COR-L47 (cell line): ENCODE measurements around the gene TBC1D3I.
"Not testable (repeated sequence)": the region's sequence is repeated elsewhere in the genome, so short reads cannot be mapped to it uniquely, and the experiment has no call there.

Experiments
- DNase-seq: peaks from one replicate; lab custom pipeline; 2025; lab: John Stamatoyannopoulos, UW

TBC1D3I gene

GRCh38 chr17:36264470-36264869 lies at the start of gene TBC1D3I:
Gene TBC1D3I (minus strand): TSS chr17:36264570. CDS start chr17:36262985, 1,585 bp downstream.
- DNase-seq, result not testable (repeated sequence)

DNA sequence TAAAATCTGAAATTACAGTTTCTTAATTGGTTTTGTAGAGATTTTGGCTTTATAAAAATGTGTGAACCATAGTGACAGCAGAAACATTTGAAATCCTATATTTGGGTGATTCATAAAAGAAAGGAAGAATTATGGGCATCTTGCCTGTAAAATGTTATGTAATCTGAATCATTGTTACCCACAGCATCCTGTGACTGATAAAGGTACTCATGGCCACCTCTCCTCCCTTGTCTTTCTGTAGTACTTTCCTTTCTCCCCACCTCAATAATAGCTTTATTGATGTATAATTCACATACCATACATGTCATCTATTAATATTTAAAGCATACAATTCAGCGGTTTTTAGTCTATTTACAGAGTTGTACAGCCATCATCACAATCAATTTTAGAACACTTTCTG lies 30.8 kb upstream of the TBC1D3I start:
- not testable (repeated sequence) for DNase-seq

DNA sequence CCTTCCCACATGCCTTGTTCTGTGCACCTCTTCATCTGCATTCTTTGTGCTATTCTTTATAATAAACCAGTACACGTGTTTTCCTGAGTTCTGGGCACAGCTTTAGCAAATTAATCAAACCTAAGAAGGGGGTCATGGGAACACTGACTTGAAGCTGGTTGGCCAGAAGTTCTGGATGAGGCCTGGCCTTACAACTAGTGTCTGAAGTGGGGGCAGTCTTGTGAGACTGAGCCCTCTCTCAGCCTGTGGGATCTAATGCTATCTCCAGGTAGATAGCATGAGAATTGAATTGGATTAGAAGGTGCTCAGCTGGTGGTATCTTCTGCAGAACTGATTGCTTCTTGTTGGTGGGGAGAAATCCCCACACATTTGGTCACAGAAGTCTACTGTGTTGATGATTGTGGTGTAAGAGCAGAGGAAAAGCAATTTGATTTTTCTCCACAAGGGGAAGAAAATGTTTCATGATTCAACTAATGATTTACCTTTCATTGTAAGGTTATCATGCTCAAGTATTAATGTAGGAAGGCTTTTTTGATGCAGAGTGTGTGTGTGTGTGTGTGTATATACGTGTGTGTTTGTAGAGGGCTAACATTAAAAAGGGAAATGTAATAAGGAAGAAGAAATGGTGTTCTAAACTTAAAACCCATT lies 25.7 kb upstream of the TBC1D3I start:
- DNase-seq, result not testable (repeated sequence)

DNA sequence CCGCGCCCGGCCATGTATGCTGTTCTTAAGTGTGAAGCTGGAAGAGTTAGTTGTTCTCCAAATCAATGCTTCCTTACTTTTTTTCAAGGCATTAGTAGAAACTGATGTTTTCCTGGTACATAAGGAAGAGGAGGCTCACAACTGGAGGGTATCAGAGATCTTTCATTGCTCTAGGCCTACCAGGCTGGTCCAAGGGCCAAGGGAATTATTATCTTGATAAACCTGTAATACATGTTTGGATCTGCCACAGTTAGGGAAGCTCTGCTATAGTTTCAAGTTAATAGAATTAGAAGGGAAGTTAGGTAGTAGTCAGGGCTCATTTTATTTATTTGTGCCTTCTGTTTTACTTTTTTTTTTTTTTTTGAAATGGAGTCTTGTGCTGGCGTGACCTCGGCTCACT lies 19.8 kb upstream of the TBC1D3I start:
- not testable (repeated sequence) for DNase-seq

DNA sequence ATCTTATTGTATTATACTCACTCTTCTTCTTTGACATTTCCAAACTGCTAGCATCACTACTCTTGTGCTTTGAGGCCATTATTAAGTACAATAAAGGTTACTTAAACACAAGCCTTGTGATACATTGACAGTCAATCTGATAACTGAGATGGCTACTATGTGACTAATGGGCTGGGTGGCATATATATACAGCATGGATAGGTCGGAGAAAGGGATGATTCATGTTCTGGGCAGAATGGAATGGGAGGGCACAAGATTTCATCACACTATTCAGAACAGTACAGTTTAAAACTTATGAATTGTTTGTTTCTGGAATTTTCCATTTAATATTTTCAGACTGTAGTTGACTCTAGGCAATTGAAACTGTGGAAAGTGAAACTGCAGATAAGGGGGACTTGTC lies 18.9 kb upstream of the TBC1D3I start:
- not testable (repeated sequence) for DNase-seq

DNA sequence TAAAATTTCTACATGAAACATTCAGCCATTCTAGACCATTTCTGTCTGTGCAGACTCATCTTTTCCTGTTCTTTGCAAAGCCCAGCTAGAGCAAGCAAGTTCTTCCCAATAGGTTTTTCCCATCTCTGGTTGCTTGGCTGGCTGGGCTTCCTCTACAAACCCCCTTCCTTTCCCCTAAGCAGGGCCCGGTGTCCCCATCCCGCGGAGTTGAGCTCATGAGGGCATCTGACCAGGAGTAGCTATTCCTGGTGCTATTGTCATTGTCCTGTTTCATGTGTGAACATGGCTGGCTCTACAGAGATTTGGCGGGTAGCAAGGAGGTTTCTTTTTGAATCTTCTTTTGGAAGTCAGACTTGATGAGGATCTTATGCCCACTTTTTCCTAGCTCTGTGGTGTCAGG lies 22.3 kb downstream of the TBC1D3I start:
- not testable (repeated sequence) for DNase-seq

- not testable (repeated sequence) for DNase-seq
Measured at GRCh38 chr17:36229644-36230043, 34.7 kb downstream of the TBC1D3I start.

- not testable (repeated sequence) for DNase-seq
Measured at GRCh38 chr17:36222967-36223366, 41.4 kb downstream of the TBC1D3I start.

- not testable (repeated sequence) for DNase-seq
Measured at GRCh38 chr17:36221581-36222100, 42.7 kb downstream of the TBC1D3I start.

DNA sequence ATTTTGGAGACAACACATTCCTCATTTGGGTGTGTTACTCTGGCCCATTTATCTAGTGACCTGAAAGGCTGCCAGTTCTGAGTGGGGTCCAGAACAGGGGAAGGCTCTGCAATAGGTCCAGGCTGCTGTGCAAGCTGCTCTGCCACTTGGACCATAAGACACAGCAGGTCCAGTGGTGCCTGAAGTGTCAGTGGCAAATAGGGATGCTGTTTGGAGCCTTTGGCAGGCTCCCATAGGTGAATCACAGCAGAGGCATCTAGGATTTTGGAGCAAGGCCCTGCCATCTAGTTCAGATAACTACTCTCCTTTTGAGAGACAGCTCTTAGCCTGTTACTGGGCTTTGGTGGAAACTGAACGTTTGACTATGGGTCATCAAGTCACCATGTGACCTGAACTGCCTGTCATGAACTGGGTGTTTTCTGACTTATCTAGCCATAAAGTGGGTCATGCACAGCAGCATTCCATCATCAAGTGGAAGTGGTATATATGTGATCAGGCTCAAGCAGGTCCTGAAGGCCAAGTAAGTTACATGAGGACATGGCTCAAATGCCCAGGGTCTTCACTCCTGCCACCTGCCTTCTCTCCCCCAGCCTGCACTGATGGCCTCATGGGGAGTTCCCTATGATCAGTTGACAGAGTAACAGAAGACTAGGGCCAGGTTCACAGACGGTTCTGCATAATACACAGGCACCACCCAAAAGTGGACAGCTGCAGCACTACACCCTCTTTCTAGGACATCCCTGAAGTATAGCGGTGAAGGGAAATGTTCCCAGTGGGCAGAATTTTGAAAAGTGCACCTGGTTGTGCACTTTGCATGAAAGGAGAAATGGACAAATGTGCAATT lies 43.4 kb downstream of the TBC1D3I start:
- DNase-seq, result not testable (repeated sequence)

GRCh38 chr17:36219556-36219955 lies 44.8 kb downstream of the TBC1D3I start:
- DNase-seq, result not testable (repeated sequence)

DNA sequence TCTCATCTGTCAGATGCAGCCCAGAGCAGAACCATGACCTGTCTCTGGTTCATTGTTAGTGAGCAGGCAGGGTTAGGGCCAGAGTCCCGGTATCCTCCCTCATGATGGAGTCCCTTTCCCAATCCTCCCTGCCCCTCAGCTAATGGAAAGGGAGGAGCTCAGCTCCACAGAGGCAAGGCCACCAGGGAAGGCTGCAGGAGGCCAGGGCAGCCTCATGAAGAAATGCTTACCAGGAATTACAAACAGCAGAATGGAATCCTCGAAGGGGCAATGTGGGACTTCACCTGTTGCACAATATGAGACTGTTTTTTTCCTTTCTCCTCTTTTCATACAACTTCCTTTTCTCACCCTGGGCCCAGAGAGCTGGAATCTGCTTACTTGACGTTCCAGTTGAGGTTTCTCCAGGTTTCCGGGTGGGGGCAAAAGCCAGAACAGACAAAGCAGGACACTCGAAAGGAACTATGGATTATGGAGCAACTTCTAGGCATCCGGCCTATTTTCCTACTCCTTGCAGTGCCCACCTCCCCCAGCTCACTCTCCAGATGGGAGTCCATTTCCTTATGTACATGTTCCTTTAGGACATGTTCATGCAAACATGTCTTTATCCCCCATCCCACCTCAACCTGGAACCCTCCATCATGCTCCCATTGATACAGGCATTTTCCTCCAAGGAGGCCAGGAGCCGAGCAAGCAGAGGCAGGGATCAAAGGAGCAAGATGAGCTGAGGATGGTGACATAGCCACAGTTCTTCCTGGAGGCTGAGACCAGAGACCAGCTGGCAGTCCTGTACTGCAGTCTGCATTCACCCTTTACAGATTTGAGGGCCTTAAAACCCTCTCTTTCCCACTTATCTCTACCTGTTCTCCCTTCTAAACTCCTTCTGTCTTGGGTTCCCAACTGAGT lies 48.7 kb downstream of the TBC1D3I start:
- not testable (repeated sequence) for DNase-seq

DNA sequence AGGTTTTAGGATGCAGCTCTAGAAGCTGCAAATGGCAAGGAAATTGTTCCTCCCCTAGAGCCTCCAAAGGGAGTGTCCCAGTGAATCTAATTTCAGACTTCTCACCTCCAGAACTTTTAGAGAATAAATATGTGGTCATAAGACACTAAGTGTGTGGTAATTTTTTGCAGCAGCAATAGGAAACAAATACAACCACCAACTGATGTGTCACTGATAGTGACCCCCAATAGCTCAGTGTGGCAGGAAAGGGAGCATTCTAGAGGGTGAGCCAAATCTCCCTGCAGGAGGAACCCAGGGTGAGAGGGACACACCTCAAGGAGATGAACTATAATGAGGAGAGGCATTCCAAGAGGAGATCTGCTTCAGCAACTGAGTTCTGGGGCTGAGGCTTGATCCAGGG lies 49.5 kb downstream of the TBC1D3I start:
- no peak for DNase-seq

DNA sequence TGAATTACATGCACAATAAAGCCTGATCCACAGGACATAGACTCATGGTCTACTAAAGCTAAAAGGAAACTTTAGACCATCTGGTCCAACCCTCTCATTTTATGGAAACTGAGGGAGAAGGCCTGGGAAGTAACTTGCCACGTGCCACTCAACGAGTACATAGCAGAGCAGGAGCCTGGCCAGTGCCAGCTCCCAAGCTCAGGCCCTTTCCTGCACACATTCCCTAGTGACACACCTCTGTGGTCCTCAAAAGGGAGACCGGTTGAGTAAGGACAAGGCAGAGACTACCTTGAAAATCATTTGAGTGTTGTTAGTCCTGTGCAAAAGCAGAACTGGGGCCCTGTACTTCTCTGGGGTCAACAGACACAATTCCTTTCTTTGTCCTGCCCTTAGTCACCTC lies 50.7 kb downstream of the TBC1D3I start:
- no peak for DNase-seq

DNA sequence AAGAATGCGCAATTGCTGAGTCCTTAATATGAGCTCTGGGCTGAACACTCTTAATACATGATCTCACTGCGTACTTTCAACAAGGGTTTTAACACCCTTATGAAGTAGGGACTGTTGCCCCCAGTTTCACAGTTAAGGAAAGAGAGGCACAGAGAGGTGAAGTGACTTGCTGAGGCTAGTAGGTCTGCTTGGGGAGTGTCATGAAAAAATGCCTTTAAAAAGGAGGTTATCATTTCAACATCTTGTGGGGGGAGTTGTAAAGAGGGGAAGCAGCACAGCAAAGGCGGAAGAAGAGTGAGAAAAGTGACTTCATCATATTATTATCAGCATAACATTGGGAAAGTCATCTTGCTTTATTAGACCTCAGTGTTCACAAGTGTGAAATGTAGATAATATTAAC lies 51.4 kb downstream of the TBC1D3I start:
- no peak for DNase-seq

DNA sequence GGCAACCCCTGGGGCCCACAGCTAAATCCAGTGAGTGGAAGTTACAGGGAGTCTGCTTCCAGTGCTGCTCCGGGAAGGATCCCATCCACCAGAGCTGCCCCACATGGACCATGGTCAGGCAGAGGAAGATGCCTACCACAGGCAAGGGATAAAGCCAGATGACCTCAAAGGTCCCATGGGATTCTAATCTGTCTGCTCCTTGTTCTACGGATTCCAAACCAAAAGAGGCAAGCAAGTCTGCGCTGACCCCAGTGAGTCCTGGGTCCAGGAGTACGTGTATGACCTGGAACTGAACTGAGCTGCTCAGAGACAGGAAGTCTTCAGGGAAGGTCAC lies 52.1 kb downstream of the TBC1D3I start:
- DNase-seq, result no peak

DNA sequence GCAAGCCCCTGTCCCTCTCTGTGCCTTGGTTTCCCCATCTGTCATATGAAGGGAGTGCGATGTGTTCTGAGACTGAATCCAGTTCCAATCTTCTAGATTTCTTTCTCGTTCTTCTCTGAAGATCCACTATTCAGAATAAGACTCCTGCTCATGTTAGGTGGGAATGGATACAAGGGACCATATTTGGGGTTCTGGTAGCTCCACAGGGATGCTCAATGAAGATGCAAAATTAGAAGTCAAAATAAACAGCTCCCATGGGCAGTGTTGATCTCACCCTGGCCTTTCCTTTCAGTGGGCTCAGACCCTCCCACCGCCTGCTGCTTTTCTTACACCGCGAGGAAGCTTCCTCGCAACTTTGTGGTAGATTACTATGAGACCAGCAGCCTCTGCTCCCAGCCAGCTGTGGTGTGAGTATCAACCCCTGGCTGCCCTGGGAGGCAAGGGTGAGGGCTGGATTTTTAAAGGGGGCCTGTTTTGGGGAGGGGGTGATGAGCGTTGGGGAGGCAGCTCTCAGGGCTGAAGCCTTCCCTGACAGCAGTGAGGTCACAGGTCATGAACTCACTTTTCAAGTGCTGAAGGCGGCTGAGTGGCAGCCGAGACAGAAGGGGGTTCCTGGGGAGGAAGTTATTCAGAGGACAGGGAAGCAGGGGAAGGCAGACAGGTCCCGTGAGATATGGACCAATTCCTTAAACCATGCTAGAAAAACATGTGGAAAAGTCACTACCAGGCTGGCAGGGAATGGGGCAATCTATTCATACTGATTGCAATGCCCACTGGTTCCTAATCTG lies 52.7 kb downstream of the TBC1D3I start:
- DNase-seq, result not testable (repeated sequence)

GRCh38 chr17:36210439-36211211 lies 53.7 kb downstream of the TBC1D3I start, which contains the start of gene CCL4L2:
Gene CCL4L2 (plus strand): TSS chr17:36211063.
- DNase-seq, result not testable (repeated sequence)

DNA sequence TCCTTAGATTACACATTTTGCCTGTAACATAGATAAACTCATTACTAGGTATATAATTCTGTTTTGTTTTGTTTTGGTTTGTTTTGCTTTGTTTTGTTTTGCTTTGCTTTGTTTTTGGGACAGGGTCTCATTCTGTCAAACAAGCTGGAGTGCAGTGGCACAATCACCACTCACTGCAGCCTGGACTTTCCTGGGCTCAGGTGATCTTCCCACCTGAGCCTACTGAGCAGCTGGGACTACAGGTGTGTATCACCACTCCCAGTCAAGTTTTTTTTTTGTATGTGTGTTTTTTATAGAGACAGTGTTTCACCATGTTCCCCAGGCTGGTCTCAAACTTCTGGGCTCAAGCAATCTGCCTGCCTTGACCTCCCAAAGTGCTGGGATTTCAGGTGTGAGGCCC lies 54.8 kb downstream of the TBC1D3I start:
- DNase-seq, result no peak

DNA sequence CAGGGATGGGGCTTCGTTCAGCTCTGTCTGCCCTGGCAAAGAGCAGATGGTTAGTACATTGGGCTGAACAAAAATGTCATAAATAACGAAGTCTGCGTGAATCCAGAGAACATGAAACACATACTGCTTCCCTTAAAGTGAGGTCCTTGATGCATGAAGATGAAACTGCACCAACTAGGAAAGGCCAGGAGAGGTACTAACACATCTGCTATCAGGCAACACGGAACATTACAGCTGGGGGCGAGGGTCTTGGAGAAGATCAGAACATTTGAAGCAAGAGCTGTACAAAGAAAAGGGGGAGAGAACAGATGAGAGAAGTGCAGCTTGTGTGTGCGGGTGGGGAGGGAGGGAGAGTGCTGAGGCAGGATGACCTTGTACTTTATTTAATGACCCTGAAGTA lies 57.0 kb downstream of the TBC1D3I start:
- not testable (repeated sequence) for DNase-seq

- not testable (repeated sequence) for DNase-seq
Measured at GRCh38 chr17:36206486-36206821, 57.9 kb downstream of the TBC1D3I start.
